SH-SY5Y (cell line): ENCODE results near the gene GFPT1.

Source experiments
- GATA2 ChIP-seq: IDR thresholded peaks from 2 replicates; pipeline ENCODE4 v1.6.1; 2011; ENCODE audit warnings: mild to moderate bottlenecking, low read depth, low read length
- GATA3 ChIP-seq: IDR thresholded peaks from 2 replicates; pipeline ENCODE4 v1.6.1; 2011; ENCODE audit warnings: low read depth, mild to moderate bottlenecking, low read length, moderate library complexity

Gene GFPT1

GRCh38 chr2:69297216-69297615 is 89.8 kb downstream of the GFPT1 start:
- TF ChIP-seq GATA2 (no peak), GATA3 (no peak)

GRCh38 chr2:69296421-69296820 is 90.6 kb downstream of the GFPT1 start:
- TF ChIP-seq GATA3, result no peak
- no peak for TF ChIP-seq GATA2

- TF ChIP-seq GATA2 (no peak), GATA3 (no peak)
These were observed 94.8 kb downstream of the GFPT1 start for GRCh38 chr2:69292256-69292655.

GRCh38 chr2:69291721-69292120 is 95.3 kb downstream of the GFPT1 start:
- TF ChIP-seq GATA2 (no peak), GATA3 (no peak)

GRCh38 chr2:69291004-69291650 is 95.9 kb downstream of the GFPT1 start:
- TF ChIP-seq GATA3 (no peak), GATA2 (no peak)

- TF ChIP-seq GATA2 (no peak), GATA3 (no peak)
These were observed 98.6 kb downstream of the GFPT1 start for GRCh38 chr2:69288429-69288828.

- TF ChIP-seq GATA3 (no peak), GATA2 (no peak)
These were observed 99.5 kb downstream of the GFPT1 start for GRCh38 chr2:69287544-69287943.

GRCh38 chr2:69285379-69285894 is 101.6 kb downstream of the GFPT1 start:
- TF ChIP-seq GATA2 (no peak), GATA3 (no peak)

GRCh38 chr2:69280796-69281412 is 106.1 kb downstream of the GFPT1 start:
- no peak for TF ChIP-seq GATA3
- no peak for TF ChIP-seq GATA2

GRCh38 chr2:69279931-69280681 is 106.9 kb downstream of the GFPT1 start:
- TF ChIP-seq GATA2, result no peak
- TF ChIP-seq GATA3, result no peak

- TF ChIP-seq GATA2 (no peak), GATA3 (no peak)
These were observed 107.8 kb downstream of the GFPT1 start for GRCh38 chr2:69279211-69279610.

- TF ChIP-seq GATA3 (no peak), GATA2 (no peak)
These were observed 108.7 kb downstream of the GFPT1 start for GRCh38 chr2:69278366-69278765.

GRCh38 chr2:69275490-69275889 is 111.5 kb downstream of the GFPT1 start:
- no peak for TF ChIP-seq GATA3

- no peak for TF ChIP-seq GATA2
These were observed 114.1 kb downstream of the GFPT1 start for GRCh38 chr2:69272803-69273471.

GRCh38 chr2:69271831-69272257 is 115.2 kb downstream of the GFPT1 start:
- TF ChIP-seq GATA3 (no peak), GATA2 (no peak)
